HepG2 (cell line): ENCODE results near the gene PCYT2. TPM values are rescaled to one million over a fixed set of nuclear protein-coding genes. Genes with fewer than 3 reads are reported as not detected.

Experiments
- CHD4 ChIP-seq: fragments of 200-600 bp; sonication (generic); IDR thresholded peaks from 2 replicates; pipeline ENCODE4 v1.7.0; 2017; ENCODE audit warnings: mild to moderate bottlenecking, low read length, borderline replicate concordance
- HOXA3 ChIP-seq: sonication (generic); formaldehyde crosslinking; IDR thresholded peaks from 2 replicates; pipeline ENCODE4 v1.5.0; 2020; ENCODE audit warnings: missing genetic modification reagents
- KDM4B ChIP-seq: sonication (generic); formaldehyde crosslinking; IDR thresholded peaks from 2 replicates; pipeline ENCODE4 v1.4.0; 2020; ENCODE audit warnings: missing genetic modification reagents
- KDM5B ChIP-seq: sonication (generic); formaldehyde crosslinking; IDR thresholded peaks from 2 replicates; pipeline ENCODE4 v1.4.0; 2020; ENCODE audit warnings: missing genetic modification reagents, mild to moderate bottlenecking, borderline replicate concordance
- KMT2A ChIP-seq: sonication (generic); formaldehyde crosslinking; IDR thresholded peaks from 2 replicates; pipeline ENCODE4 v1.4.0; 2020; ENCODE audit warnings: missing genetic modification reagents
- MAFF ChIP-seq: IDR thresholded peaks from 2 replicates; pipeline ENCODE4 v1.6.1; 2011; ENCODE audit warnings: low read depth, low read length, improper control_type of control experiment
- RELA ChIP-seq: sonication (generic); formaldehyde crosslinking; IDR thresholded peaks from 2 replicates; pipeline ENCODE4 v1.4.0; 2020; ENCODE audit warnings: missing genetic modification reagents
- SUZ12 ChIP-seq: fragments of 150-350 bp; IDR thresholded peaks from 2 replicates; pipeline ENCODE4 v1.6.1; 2014; ENCODE audit warnings: low read depth, low read length
- SYNCRIP ChIP-seq: fragments of 200-400 bp; formaldehyde crosslinking; IDR thresholded peaks from 2 replicates; pipeline ENCODE4 v1.6.1; 2018; ENCODE audit warnings: mild to moderate bottlenecking, low read depth, low read length; ENCODE audit not compliant: insufficient read depth
- TARDBP ChIP-seq: sonication (generic); formaldehyde crosslinking; IDR thresholded peaks from 2 replicates; pipeline ENCODE4 v1.8.0; 2022; ENCODE audit warnings: mild to moderate bottlenecking, missing genetic modification reagents
- ZFP36 ChIP-seq: fragments of 150-350 bp; IDR thresholded peaks from 2 replicates; pipeline ENCODE4 v1.6.1; 2018; ENCODE audit warnings: borderline replicate concordance, low read length, low read depth; ENCODE audit not compliant: partially characterized antibody
- ZFP82 ChIP-seq: sonication (generic); formaldehyde crosslinking; IDR thresholded peaks from 2 replicates; pipeline ENCODE4 v1.5.1; 2020; ENCODE audit warnings: mild to moderate bottlenecking, missing genetic modification reagents, borderline replicate concordance
- ZMAT3 ChIP-seq: sonication (generic); formaldehyde crosslinking; conservative IDR thresholded peaks from 2 replicates; pipeline ENCODE4 v1.7.0; 2021; ENCODE audit warnings: missing genetic modification reagents
- ZNF10 ChIP-seq: sonication (generic); formaldehyde crosslinking; IDR thresholded peaks from 2 replicates; pipeline ENCODE4 v1.4.0; 2020; ENCODE audit warnings: mild to moderate bottlenecking, low read depth, missing genetic modification reagents, borderline replicate concordance
- ZNF563 ChIP-seq: sonication (generic); formaldehyde crosslinking; IDR thresholded peaks from 2 replicates; pipeline ENCODE4 v1.8.0; 2022; ENCODE audit warnings: mild to moderate bottlenecking, moderate library complexity, missing genetic modification reagents
- ZNF780A ChIP-seq: sonication (generic); formaldehyde crosslinking; IDR thresholded peaks from 2 replicates; pipeline ENCODE4 v1.8.0; 2022; ENCODE audit warnings: mild to moderate bottlenecking, missing genetic modification reagents, moderate library complexity
- ZNF781 ChIP-seq: sonication (generic); formaldehyde crosslinking; IDR thresholded peaks from 2 replicates; pipeline ENCODE4 v1.5.1; 2020; ENCODE audit warnings: borderline replicate concordance, mild to moderate bottlenecking, missing genetic modification reagents; ENCODE audit errors: not compliant biosample characterization
- polyA plus RNA-seq, 8 experiments: library from polyadenylated mRNA; depleted of rRNA in 3 of 8; stranded (reverse) in 7 of 8; unstranded in 1 of 8; fragments of >200 nt; fragmentation: Illumina TruSeq in 4 of 8; extraction: Trizol in 4 of 8; gene quantifications; 2 replicates each; pipeline versions ENCODE4 v1.2.1 to v1.2.3, GENCODE V29; 2011 to 2016; ENCODE audit warnings: low read depth in 4 of 8, missing spikeins in 1 of 8, mixed read lengths in 1 of 8; ENCODE audit not compliant: insufficient read depth in 1 of 8
- total RNA-seq, 5 experiments: library from RNA; depleted of rRNA; stranded (reverse); fragments of >200 nt; fragmentation: Illumina TruSeq; extraction: Trizol; gene quantifications; 2 replicates each; pipeline ENCODE4 v1.2.3, GENCODE V29; 2016; ENCODE audit warnings: low read depth in 1 of 5
- TF ChIP-seq, protein P1 (sequence below): sonication (generic); formaldehyde crosslinking; IDR thresholded peaks from 2 replicates; pipeline ENCODE4 v1.8.1; 2022; ENCODE audit warnings: low read depth, mild to moderate bottlenecking, missing genetic modification reagents
- TF ChIP-seq, protein P2 (sequence below): sonication (generic); IDR thresholded peaks from 2 replicates; pipeline ENCODE4 v1.6.1; 2016; ENCODE audit warnings: low read depth, borderline replicate concordance
- TF ChIP-seq, protein P3 (sequence below): sonication (generic); formaldehyde crosslinking; conservative IDR thresholded peaks from 2 replicates; pipeline ENCODE4 v1.8.0; 2022; ENCODE audit warnings: mild to moderate bottlenecking, moderate library complexity, missing genetic modification reagents
- TF ChIP-seq, protein P4 (sequence below): sonication (generic); formaldehyde crosslinking; IDR thresholded peaks from 2 replicates; pipeline ENCODE4 v1.9.0; 2021; ENCODE audit warnings: missing genetic modification reagents, borderline replicate concordance

PCYT2 gene
- total and polyA plus RNA-seq, 2 of the 13 experiments (the other 11 are each of a cell fraction or from before 2014, with no cell fraction given) = 147 to 297 TPM

DNA sequence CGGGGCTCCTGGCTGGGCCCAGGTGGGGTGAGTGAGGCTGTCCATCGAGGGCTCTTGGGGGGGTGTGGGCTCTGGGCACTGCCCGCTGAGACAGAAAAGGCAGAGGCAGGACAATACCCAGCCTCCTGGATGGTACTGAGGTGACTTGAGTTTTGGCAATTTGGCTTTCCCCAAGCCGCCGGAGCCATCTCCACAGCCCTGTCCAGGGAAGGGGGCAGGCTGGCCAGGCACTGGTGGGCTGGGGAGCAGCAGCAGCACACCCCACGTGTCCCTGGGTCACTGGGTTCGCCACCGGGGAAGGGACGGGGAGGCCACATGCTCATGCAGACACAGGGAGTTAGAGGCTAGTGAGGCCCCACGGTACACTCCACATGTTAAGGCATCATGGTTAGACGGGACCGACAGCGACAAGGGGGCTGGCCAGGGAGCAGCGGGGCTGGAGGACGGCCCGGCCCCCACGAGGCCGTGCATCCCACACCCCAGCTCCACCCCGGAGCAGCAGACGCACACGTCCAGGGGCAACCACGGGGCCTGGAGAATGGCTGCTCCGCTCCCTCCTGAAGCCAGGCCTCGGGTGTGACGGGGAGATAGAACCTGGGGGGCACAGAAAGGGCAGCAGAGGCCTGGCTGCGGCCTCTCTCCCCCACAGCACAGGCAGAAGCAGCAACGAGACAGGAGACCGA lies 43.1 kb downstream of the PCYT2 start (continued):
- TF ChIP-seq, protein P1, sequence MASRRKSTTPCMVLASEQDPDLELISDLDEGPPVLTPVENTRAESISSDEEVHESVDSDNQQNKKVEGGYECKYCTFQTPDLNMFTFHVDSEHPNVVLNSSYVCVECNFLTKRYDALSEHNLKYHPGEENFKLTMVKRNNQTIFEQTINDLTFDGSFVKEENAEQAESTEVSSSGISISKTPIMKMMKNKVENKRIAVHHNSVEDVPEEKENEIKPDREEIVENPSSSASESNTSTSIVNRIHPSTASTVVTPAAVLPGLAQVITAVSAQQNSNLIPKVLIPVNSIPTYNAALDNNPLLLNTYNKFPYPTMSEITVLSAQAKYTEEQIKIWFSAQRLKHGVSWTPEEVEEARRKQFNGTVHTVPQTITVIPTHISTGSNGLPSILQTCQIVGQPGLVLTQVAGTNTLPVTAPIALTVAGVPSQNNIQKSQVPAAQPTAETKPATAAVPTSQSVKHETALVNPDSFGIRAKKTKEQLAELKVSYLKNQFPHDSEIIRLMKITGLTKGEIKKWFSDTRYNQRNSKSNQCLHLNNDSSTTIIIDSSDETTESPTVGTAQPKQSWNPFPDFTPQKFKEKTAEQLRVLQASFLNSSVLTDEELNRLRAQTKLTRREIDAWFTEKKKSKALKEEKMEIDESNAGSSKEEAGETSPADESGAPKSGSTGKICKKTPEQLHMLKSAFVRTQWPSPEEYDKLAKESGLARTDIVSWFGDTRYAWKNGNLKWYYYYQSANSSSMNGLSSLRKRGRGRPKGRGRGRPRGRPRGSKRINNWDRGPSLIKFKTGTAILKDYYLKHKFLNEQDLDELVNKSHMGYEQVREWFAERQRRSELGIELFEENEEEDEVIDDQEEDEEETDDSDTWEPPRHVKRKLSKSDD (CRISPR knock-in tag) = no peak
- TF ChIP-seq TARDBP (CRISPR knock-in tag) (no peak), RELA (CRISPR knock-in tag) (no peak), KMT2A (CRISPR knock-in tag) (no peak), ZFP82 (CRISPR knock-in tag) (no peak; the same call in 1 of the 2 replicates), ZMAT3 (CRISPR knock-in tag) (no peak), SYNCRIP (no peak), MAFF (no peak), SUZ12 (no peak), ZNF563 (CRISPR knock-in tag) (peak; percentile 60; the same call in 1 of the 2 replicates), CHD4 (no peak), KDM4B (CRISPR knock-in tag) (0 out of 2 replicates have a peak, but pooled peaks have one; percentile 20), ZNF780A (CRISPR knock-in tag) (no peak), ZFP36 (no peak), ZNF781 (no peak), ZNF10 (no peak), KDM5B (CRISPR knock-in tag) (no peak), HOXA3 (CRISPR knock-in tag) (peak; percentile 11; the same call in 1 of the 2 replicates)
- TF ChIP-seq, protein P2, sequence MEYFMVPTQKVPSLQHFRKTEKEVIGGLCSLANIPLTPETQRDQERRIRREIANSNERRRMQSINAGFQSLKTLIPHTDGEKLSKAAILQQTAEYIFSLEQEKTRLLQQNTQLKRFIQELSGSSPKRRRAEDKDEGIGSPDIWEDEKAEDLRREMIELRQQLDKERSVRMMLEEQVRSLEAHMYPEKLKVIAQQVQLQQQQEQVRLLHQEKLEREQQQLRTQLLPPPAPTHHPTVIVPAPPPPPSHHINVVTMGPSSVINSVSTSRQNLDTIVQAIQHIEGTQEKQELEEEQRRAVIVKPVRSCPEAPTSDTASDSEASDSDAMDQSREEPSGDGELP = no peak; the same call in 1 of the 2 replicates
- TF ChIP-seq, protein P3, sequence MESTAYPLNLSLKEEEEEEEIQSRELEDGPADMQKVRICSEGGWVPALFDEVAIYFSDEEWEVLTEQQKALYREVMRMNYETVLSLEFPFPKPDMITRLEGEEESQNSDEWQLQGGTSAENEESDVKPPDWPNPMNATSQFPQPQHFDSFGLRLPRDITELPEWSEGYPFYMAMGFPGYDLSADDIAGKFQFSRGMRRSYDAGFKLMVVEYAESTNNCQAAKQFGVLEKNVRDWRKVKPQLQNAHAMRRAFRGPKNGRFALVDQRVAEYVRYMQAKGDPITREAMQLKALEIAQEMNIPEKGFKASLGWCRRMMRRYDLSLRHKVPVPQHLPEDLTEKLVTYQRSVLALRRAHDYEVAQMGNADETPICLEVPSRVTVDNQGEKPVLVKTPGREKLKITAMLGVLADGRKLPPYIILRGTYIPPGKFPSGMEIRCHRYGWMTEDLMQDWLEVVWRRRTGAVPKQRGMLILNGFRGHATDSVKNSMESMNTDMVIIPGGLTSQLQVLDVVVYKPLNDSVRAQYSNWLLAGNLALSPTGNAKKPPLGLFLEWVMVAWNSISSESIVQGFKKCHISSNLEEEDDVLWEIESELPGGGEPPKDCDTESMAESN (CRISPR knock-in tag) = peak; percentile 19; the same call in 1 of the 2 replicates
- TF ChIP-seq, protein P4, sequence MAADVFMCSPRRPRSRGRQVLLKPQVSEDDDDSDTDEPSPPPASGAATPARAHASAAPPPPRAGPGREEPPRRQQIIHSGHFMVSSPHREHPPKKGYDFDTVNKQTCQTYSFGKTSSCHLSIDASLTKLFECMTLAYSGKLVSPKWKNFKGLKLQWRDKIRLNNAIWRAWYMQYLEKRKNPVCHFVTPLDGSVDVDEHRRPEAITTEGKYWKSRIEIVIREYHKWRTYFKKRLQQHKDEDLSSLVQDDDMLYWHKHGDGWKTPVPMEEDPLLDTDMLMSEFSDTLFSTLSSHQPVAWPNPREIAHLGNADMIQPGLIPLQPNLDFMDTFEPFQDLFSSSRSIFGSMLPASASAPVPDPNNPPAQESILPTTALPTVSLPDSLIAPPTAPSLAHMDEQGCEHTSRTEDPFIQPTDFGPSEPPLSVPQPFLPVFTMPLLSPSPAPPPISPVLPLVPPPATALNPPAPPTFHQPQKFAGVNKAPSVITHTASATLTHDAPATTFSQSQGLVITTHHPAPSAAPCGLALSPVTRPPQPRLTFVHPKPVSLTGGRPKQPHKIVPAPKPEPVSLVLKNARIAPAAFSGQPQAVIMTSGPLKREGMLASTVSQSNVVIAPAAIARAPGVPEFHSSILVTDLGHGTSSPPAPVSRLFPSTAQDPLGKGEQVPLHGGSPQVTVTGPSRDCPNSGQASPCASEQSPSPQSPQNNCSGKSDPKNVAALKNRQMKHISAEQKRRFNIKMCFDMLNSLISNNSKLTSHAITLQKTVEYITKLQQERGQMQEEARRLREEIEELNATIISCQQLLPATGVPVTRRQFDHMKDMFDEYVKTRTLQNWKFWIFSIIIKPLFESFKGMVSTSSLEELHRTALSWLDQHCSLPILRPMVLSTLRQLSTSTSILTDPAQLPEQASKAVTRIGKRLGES = no peak
